NCI-H345 treated with DMSO at 0.1 percent for 48 hours (cell line): ENCODE data around the gene COMMD6.

Experiments used
- DNase-seq: peaks from one replicate; lab custom pipeline; 2025; ENCODE audit not compliant: unreplicated experiment; lab: John Stamatoyannopoulos, UW

Gene COMMD6

DNA sequence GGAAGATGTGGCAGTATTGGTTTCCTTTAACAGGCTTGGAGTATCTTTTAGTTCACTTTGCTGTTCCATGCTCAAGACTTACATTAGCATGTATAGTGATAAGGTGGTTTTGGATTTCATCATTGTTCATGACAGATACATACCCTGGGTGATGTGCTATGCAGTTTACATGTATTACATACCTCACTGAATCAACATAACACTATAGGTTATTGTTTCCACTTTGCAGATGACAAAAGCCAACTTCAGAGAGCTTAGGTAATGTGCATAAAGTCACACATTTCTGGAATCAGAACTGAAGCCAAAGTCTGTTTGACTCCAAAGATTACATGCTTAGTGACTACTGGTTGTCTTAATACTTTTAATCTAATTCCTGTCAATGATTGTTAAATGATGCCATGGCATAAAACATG, 7.1 kb downstream of the COMMD6 start:
- DNase-seq: no peak

DNA sequence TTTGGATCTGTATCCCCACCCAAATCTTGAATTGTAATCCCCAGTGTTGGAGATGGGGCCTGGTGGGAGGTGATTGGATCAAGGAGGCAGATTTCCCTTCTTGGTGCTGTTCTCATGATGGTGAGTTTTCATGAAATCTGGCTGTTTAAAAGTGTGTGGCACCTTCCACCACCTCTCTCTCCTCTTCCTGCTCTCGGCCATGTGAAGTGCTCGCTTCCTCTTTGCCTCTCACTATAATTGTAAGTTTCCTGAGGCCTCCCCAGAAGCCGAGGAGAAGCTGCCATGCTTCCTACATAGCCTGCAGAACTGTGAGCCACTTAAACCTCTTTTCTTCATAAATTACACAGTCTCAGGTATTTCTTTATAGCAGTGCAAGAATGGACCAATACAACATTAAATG, 15.7 kb downstream of the COMMD6 start:
- no peak for DNase-seq

GRCh38 chr13:75518439-75519088, 19.1 kb downstream of the COMMD6 start:
- no peak for DNase-seq

GRCh38 chr13:75514080-75514995, 23.3 kb downstream of the COMMD6 start:
- no peak for DNase-seq

DNA sequence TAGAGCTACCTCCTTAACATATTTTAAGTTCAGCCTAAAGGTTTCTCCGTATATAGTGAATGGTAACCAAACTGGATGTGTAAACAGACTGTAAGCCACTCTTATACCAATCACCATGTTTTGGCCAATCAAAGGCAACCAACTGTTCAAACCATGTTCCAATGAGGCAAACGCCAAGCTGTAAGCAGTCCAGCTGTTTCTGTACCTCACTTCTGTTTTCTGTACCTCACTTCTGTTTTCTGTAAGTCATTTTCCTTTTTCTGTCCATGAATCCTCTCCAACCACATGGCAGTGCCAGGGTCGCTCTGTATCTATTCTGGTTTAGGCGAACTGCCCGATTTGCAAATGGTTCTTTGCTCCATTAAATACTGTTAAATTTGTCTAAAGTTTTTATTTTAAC, 24.4 kb downstream of the COMMD6 start:
- DNase-seq: no peak

GRCh38 chr13:75512253-75512652, 25.4 kb downstream of the COMMD6 start:
- no peak for DNase-seq

GRCh38 chr13:75511051-75511625, 26.5 kb downstream of the COMMD6 start:
- no peak for DNase-seq

DNA sequence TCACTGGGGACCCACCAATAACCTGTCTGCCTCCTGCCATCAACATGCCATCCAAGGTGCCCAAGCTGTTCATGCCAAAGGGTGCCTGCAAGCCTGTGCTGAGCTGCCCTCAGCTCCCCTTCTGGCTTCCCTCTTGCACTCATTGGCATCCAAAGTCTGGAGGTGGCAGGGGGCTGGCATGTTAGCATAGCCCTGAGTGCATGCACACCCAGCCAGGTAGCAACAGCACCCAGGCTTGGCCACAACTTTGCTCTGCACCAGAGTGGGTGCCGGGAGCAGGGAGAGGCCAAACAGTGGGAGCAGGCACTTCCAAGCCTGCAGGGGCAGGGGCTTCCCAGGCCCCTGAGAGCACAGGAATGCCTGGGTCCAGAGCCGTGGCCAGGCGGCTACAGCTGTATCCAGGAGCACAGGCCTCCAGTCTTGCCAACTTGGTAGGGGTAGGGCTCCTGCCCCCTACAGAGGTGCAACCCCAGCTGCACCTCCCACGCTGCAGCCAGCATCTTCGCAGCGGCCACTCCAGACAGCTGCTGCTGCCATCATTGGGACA, 29.6 kb downstream of the COMMD6 start:
- DNase-seq: no peak

DNA sequence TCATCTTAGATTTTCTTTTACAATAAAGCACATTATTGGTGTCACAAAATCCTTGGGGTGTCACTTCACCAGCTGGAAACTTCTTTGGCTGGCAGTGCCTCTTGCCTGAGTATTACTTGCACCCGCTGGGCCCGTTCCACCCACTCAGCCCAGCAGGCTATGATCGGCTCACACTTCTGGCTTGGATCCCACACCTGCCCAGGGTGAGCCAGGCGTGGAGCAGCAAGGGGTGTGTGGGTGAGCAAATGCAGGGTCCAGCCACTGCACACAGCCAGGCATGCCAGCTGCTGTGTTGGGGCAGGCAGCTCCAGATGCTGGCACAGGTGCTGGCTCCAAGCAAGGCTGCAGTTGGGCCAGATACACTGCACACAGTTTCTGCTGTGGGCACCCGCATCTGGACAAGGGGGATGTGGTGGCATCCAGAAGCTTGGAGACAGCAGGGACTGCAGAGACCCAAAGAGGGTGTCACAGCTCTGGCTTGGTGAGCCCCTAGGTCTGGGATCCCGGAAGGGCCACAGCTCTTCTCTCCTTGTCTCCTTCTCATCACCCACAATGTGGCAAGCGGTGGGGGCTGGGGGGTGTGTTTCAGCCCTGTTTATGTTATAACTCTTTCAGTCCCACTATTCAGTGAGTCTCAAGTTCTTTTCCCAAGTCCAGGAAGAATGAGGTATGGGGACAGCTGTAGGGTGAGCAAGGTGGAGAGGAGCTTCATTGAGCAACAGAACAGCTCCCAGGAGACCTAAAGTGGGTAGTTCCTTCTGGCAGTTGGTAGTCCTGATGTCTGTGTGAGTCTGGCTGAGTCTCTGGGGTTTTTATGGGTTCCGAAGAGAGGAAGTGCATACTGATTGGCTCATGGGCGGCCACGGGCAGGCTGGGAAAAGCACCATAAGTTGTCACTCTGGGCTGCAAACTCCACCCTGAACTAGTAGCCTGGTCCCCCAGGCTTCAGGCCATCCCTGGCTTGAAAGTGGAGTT, 30.3 kb downstream of the COMMD6 start:
- no peak for DNase-seq

GRCh38 chr13:75506018-75506417, 31.6 kb downstream of the COMMD6 start:
- no peak for DNase-seq

GRCh38 chr13:75505327-75505726, 32.3 kb downstream of the COMMD6 start:
- DNase-seq: no peak

- DNase-seq: no peak
These were observed 41.7 kb downstream of the COMMD6 start for GRCh38 chr13:75495938-75496337.

DNA sequence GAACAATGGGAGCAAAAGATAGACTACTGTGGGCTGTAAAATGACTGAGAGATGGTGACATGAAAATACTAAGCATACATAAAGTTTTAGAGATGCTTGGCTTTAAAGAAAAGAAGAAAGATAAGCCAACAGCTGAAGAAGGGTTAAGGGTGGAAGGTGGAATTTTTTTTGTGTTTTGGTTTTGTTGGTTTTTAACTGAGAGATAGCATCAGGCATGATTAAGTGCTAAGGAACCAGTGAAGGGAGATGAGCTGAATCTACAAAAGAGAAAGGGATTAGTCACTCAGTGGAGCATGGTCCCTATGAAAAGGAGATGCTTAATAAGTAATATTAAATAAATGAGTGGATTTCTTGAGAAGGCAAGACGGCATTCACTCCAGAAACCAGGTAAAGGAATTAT, 43.1 kb downstream of the COMMD6 start:
- no peak for DNase-seq

DNA sequence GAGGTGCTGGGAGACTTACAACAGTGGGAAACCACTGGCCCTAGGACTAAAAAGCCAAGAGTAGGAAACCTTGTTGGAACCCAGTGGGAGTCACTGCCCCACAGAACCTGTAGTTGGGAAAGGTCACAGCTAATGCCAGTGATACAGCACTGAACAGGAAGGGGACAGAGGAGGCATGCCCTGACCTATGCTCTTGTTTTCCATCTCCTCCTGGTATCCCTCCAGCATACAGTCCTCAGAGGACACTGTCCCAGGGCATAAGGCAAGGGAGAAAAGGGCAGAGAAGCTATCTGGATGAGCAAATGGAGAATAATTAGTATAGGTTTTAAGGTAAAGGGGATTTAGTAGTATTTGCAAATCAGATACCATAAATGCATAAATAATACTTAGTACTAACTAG, 44.5 kb downstream of the COMMD6 start:
- no peak for DNase-seq

DNA sequence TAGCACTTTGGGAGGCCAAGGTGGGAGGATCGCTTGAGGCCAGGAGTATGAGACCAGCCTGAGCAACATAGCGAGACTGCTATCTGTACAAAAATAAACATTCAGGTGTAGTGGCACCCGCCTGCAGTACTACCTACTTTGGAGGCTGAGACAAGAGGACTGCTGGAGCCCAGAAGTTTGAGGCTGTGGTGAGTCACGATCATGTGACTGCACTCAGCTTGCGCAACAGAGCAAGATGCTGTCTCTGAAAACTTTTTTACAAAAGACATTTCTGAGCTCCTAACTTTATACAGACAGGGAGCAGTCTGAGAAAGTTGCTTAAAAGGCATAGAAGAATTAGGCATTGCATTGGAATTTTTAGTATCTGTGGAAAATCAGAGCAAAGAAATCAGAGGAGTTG, 45.3 kb downstream of the COMMD6 start:
- DNase-seq: no peak

DNA sequence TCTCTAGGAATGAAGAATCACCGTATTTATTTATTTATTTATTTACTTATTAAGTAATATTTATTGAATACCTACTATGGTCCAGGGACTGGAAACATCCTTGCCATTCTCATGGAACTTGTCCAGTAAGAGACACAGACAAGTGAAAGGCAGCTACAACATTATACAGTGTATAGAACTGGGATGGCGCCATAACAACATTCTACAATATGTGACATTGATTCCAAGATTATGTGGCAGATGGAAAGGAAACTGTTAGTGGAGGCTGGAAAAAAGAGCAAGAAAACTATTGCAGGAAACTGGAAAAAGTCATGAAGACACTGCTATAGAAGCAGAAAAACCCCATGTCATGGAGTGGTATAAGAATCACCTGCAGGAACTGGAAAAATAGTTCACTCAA, 46.3 kb downstream of the COMMD6 start:
- DNase-seq: no peak

GRCh38 chr13:75489502-75490263, 48.0 kb downstream of the COMMD6 start:
- DNase-seq: no peak

- DNase-seq: no peak
These were observed 51.2 kb downstream of the COMMD6 start for GRCh38 chr13:75486146-75487062.
